HG02938 (cell line): Measurements from ENCODE around the gene PPIF.
A peak's percentile ranks its signal among the peaks of the same experiment; 100 is the strongest.

Source experiments
- ATAC-seq: cut with Tn5 transposase; IDR thresholded peaks from one replicate; pipeline ENCODE4 v1.9.1; 2021; ENCODE audit warnings: mild to moderate bottlenecking, moderate library complexity; ENCODE audit not compliant: unreplicated experiment

PPIF gene

GRCh38 chr10:79347226-79347893 is at the start of gene PPIF:
PPIF (plus strand) TSS chr10:79347469; CDS start chr10:79347549, 80 bp downstream.
- peak; percentile 74 for ATAC-seq

DNA sequence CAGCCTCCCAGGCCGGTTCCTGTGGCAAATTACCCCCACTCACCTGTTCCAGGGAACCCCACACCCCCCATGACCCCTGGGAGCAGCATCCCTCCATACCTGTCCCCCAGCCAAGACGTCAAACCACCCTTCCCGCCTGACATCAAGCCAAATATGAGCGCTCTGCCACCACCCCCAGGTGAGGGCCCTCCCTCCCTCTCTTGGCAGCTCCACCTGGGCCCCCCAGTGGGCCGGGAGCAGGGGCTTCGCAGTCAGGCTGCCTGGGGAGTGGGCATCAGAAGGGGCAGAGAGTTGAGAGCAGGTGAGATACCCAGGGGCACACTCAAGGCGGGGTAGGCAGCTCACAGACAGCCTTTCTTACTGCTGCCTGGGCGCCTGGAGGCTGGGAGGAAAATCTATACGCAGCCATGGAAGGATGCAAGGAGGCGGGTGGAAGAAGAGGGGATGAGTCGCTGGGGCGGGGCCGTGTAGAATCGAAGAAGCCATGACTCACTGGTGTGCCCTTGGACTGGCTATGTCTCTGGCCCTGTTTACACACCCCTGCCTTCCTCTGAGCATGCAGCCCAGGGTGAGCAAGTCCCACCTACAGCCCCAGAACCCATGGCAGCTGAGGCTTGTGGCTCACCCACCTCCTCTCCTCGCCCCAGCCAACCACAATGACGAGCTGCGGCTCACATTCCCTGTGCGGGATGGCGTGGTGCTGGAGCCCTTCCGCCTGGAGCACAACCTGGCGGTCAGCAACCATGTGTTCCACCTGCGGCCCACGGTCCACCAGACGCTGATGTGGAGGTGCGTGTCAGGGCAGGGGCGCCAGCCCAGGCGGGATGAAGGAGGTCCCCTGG is 48.6 kb upstream of the PPIF start:
- ATAC-seq: no peak

DNA sequence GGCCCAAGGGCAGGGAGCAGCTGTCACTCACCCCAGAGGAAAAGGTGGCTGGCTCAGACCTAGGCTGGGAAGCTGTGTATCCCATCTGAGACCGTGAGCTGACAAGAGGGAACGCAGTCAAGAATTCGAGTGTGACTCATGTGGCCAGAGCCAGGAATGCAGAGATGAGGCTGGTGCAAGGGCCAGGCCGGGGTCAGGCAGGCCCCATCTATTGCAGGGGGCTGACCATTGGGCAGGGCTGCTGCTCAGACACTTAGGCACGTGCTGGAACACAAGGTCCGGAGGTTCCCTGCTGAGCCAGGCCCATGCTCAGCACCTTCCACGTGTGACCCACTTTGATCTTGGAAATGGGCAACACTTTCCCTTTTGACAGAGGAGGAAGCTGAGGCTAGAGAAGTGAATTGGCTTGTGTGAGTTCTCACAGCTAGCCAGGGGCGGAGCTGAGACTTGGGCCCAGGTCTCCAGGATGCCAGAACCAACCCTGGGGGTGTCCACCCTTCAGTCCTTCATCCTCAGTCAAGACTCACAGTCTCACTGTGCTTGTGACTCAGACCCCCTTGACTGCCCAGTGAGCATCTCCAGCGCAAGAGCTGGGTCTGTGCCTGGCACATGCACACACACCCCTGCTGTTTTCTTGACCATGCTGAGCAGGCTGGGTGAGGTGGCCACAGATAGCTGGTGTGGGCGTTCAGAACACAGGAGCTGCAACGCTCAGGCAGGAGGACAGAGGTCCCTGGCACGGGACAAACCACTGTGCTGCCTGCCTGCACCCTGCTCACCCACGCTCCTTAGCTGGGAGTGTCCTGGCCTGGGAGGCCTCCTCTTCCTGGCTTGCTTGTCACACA is 47.6 kb upstream of the PPIF start:
- no peak for ATAC-seq

GRCh38 chr10:79300711-79301110 is 46.6 kb upstream of the PPIF start:
- no peak for ATAC-seq

DNA sequence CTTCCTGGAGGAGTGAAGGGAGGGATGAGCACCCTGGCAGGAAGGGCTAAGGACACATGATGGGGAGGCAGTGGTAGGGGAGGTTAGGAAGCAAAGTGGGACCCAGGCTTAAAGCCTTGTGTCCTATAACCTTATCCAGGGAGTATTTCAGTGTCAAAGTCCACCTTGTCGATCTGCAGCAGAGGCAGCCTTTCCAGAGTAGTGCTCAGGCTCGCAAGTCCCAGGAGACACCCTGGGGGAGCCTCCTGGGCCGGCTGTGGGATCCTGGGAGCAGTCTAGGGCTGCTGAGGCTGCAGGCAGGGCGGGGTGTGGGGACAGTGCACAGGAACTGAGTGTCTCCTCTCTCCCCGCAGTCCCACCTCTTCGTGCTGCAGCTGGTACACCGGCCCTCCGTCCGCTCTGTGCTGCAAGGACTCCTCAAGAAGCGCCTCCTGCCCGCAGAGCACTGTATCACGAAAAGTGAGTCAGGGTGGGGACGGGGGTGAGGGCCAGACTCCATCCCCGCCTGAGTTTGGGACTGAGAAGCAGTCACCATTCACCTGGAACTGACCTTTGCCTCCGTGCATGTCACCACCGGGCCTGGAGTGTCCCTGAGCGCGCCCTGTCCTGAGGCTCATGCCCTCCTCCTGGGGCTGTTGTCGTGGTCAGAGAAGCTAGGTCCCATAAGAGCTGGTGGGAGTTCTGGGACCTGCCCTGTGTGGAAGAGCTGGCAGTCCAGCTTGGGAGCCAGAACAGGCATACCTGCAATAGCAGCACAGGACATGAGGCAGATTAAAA is 45.3 kb upstream of the PPIF start:
- ATAC-seq: no peak

GRCh38 chr10:79303631-79304478 is 43.4 kb upstream of the PPIF start:
- ATAC-seq: no peak

- ATAC-seq: no peak
Observed at GRCh38 chr10:79304479-79305087, 42.7 kb upstream of the PPIF start.

- ATAC-seq: no peak
Observed at GRCh38 chr10:79305515-79305914, 41.8 kb upstream of the PPIF start.

- ATAC-seq: no peak
Observed at GRCh38 chr10:79305988-79306387, 41.3 kb upstream of the PPIF start.

GRCh38 chr10:79306644-79307220 is 40.5 kb upstream of the PPIF start:
- no peak for ATAC-seq

DNA sequence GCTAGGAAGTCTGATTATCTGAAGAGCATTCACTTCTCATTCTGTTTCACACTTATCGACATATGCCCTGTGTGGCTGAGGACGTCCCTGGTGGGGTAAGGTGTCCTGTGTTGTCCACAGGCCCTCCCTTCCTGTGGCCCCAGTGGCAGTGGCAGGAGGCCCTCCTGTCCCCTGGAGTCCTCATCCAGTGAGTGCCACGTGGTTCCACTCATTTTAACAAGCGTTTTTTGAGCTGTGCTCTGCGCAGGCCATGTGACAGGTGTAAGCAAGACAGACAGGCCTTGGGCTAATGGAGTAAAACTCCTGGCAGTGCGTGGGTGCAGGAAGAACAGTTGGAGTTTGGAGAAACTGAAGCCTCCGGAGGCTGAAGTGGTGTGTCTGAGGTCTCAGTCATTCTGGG is 39.3 kb upstream of the PPIF start:
- ATAC-seq: no peak

DNA sequence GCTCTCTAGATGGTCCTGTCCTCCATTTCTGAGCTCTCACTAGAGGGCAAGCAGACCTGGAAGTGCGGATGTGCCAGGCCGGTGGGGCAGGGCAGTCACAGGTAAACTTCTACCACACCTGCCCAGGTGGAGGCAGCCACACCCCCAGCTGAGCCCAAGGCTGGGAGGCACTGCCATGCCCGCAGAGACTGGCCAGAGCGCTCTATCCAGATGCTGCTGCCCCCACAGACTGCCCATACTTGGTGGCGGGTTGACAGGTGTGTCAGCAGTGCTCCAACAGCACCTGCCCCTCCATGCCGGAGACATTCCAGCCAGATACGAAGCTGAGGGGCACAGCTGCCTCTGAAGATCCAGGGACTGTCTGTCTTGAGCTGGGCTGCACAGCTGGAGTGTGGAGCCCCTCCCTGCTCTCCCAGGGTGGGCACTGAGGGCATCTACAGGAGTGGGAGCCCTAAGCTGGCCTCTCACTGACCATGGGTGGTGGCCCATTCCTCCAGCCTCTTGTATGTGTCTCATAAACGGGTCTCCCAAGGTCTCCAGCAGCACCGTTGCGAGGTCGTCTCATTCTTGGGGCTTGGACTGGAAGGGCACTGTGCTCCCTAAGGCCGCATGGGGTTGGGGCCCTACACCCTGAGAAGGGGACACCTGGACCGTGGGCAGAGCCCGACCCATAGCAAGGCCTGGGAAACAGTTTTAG is 38.2 kb upstream of the PPIF start:
- ATAC-seq: no peak

DNA sequence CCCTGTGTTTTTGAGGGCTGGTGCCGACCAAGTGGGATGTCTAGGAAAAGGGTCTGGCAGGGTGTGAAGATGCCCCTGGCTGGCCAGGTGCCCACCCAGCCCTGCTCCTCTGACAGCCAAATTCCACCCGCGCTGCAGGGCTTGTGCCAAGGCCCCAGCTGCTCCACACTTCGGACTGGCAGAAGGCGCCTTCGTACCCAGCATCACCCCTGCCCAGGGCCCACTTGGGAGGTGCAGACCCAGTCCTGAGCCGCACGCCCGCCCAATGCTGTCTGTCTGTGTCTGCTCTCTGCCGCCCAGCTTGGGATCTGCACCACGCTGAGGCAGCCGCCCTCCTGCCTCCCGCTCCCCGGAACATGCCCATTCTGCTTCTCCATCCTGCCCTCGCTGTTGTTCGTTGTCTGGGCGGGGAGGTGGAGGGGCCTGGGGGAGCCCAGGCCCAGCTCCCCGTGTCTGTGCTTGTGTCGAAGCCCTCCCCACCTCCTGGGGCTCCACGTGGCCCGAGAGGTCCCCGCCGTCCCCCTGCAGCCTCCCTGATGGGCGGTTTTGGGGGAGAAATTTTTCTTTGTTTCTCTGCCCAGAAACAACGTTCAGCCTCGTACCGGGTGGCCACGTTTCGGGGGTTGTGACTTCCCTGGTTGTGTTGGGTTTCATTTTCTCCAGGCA is 36.9 kb upstream of the PPIF start:
- no peak for ATAC-seq

DNA sequence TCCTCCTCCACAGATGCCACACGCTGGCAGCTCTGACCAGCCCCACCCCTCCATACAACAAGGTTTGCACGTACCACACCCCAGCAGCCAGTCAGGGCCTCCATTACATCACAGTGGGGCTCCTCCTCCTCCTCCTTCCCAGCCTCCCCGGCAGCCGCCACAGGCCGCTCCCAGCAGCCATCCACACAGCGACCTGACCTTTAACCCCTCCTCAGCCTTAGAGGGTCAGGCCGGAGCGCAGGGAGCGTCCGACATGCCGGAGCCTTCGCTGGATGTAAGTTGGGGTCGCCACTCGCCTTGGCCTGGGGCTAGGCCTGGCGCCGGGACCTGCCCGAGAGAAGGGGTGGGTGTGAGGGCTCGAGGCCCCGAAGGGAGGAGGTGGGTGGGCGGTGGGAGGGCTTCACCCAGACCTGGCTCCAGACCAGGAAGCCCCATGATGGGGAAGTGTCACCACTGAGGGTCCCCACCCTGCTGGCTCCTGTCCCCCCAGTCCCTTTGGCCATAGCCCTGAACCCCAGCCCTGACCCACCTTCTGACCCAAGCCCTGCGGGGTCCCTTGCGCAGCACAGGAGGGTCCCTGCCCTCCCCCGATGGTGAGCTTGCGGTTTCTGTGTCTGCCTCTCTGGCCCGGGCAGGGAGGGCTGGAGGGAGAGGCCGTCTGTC is 36.2 kb upstream of the PPIF start:
- ATAC-seq: no peak

DNA sequence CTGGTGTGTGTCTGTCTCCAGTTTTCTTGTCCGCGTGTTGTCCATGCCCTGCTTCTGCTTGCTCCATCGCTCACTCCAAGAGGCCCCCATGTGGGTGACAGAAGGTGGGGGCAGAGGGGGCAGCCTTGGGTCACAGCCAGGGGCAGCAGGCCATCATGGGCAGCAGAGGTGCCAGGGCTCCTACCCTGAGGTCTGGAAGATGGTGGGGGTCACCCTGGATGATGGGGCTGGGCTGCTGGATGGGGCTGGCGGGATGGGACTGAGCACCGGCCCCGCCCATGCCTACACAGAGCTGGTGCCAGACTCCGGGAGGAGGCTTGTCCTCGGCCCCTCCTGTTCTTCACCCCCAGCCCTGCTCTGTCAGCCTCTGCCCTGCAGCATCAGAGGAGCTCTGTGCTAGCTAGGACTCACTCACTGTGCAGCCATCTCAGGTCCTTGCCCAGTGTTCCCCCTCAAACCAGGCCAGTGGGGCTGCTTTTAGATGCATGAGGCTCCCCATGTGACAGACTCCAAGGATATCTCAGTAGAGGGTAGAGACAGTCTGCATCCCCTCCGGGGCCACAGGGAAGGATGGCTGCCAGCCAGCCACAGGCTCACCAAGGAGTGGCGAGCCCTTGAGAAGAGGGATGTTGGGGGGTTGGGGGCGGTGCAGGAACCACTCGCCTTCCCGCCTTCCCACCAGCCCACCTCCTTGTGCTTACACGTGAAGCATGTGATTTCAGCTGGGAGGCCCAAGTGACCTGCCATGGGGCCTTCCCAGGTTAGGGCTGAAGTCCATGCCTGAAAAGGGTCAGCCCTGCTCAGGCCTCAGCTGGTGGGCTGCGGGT is 35.5 kb upstream of the PPIF start:
- no peak for ATAC-seq

DNA sequence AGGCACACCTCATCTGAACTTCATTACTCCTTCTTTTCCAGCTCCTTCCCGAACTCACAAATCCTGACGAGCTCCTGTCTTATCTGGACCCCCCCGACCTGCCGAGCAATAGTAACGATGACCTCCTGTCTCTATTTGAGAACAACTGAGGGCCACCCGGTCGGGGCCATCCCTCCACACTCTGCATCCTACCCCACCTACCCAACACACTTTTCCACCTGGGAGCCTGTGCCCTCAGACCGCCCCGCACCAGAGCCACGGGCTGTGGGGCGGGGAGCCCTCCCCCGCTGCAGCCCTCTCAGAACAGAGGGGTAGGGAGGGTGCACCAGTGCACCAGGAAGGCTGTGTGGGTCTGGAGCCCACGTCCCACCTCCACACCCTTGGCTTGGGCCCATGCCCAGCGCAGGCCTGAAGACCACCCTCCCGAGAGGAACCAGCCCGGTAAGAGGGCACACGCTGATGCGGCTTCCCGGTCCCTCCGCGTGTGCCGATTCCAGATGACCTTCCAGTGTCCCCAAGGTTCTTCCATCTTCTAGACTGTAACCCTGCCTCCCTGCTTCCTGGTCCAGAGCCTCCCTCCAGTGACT is 34.6 kb upstream of the PPIF start:
- no peak for ATAC-seq
